ENCODE measurements around the gene RPL41.

RPL41 gene

GRCh38 chr12:56128670-56129205 lies 12.3 kb downstream of the RPL41 start:
- TF ChIP-seq EP300 (IDR thresholded peaks at IDR 0.05; ENCODE audit: borderline replicate concordance): no peak
- peak; percentile 5; the same call in 1 of the 2 replicates for TF ChIP-seq NFIC (IDR thresholded peaks at IDR 0.05)
- no peak for TF ChIP-seq FOXM1 (IDR thresholded peaks at IDR 0.05; ENCODE audit: borderline replicate concordance, low read depth)

- TF ChIP-seq RAD21 (IDR thresholded peaks at IDR 0.05; ENCODE audit: low read depth): no peak
- TF ChIP-seq ZBTB7A (IDR thresholded peaks at IDR 0.05; ENCODE audit: low read depth): peak; percentile 82
- TF ChIP-seq NFIC (IDR thresholded peaks at IDR 0.05): 0 out of 2 replicates have a peak, but pooled peaks have one; percentile 3
- TF ChIP-seq EGR1 (IDR thresholded peaks at IDR 0.05): peak; percentile 94
These were observed 12.9 kb downstream of the RPL41 start for GRCh38 chr12:56129206-56129941.

GRCh38 chr12:56129942-56130495 lies 13.6 kb downstream of the RPL41 start:
- TF ChIP-seq CEBPB (IDR thresholded peaks at IDR 0.05): no peak
- no peak for TF ChIP-seq RAD21 (IDR thresholded peaks at IDR 0.05; ENCODE audit: low read depth)
- TF ChIP-seq CREB1 (IDR thresholded peaks at IDR 0.05; ENCODE audit: low read depth): no peak
- no peak for TF ChIP-seq USF1 (IDR thresholded peaks at IDR 0.05)
- TF ChIP-seq TAF1 (IDR thresholded peaks at IDR 0.05; ENCODE audit: low read depth): no peak
- TF ChIP-seq MAX (IDR thresholded peaks at IDR 0.05): no peak
- no peak for TF ChIP-seq TEAD4 (IDR thresholded peaks at IDR 0.05)
- TF ChIP-seq EGR1 (IDR thresholded peaks at IDR 0.05): no peak
- no peak for TF ChIP-seq NFIC (IDR thresholded peaks at IDR 0.05)
- no peak for TF ChIP-seq REST (IDR thresholded peaks at IDR 0.05; ENCODE audit: low read depth)
- TF ChIP-seq EP300 (IDR thresholded peaks at IDR 0.05; ENCODE audit: borderline replicate concordance): no peak
- no peak for TF ChIP-seq FOXM1 (IDR thresholded peaks at IDR 0.05; ENCODE audit: borderline replicate concordance, low read depth)
- no peak for TF ChIP-seq ZBTB7A (IDR thresholded peaks at IDR 0.05; ENCODE audit: low read depth)
- TF ChIP-seq TCF12 (IDR thresholded peaks at IDR 0.05; ENCODE audit: low read depth): no peak
- TF ChIP-seq YY1 (IDR thresholded peaks at IDR 0.05; ENCODE audit: low read depth): no peak

- TF ChIP-seq EP300 (IDR thresholded peaks at IDR 0.05; ENCODE audit: borderline replicate concordance) (no peak), CREB1 (IDR thresholded peaks at IDR 0.05; ENCODE audit: low read depth) (no peak)
These were observed 14.4 kb downstream of the RPL41 start for GRCh38 chr12:56130876-56131275.

GRCh38 chr12:56134897-56135296 lies 18.5 kb downstream of the RPL41 start:
- TF ChIP-seq TAF1 (IDR thresholded peaks at IDR 0.05; ENCODE audit: low read depth) (no peak), FOXM1 (IDR thresholded peaks at IDR 0.05; ENCODE audit: borderline replicate concordance, low read depth) (no peak), NFIC (IDR thresholded peaks at IDR 0.05) (no peak), ZBTB7A (IDR thresholded peaks at IDR 0.05; ENCODE audit: low read depth) (no peak)

- TF ChIP-seq USF1 (IDR thresholded peaks at IDR 0.05) (no peak), TAF1 (IDR thresholded peaks at IDR 0.05; ENCODE audit: low read depth) (no peak), RAD21 (IDR thresholded peaks at IDR 0.05; ENCODE audit: low read depth) (no peak), CREB1 (IDR thresholded peaks at IDR 0.05; ENCODE audit: low read depth) (no peak), EP300 (IDR thresholded peaks at IDR 0.05; ENCODE audit: borderline replicate concordance) (no peak), REST (IDR thresholded peaks at IDR 0.05; ENCODE audit: low read depth) (no peak), YY1 (IDR thresholded peaks at IDR 0.05; ENCODE audit: low read depth) (no peak), MAX (IDR thresholded peaks at IDR 0.05) (no peak), FOXM1 (IDR thresholded peaks at IDR 0.05; ENCODE audit: borderline replicate concordance, low read depth) (no peak), TEAD4 (IDR thresholded peaks at IDR 0.05) (no peak), TCF12 (IDR thresholded peaks at IDR 0.05; ENCODE audit: low read depth) (no peak), NFIC (IDR thresholded peaks at IDR 0.05) (no peak), CEBPB (IDR thresholded peaks at IDR 0.05) (no peak), ZBTB7A (IDR thresholded peaks at IDR 0.05; ENCODE audit: low read depth) (no peak), EGR1 (IDR thresholded peaks at IDR 0.05) (no peak)
These were observed 21.6 kb downstream of the RPL41 start for GRCh38 chr12:56137853-56138571.
